ENCODE results near the gene HTRA3.

DNA sequence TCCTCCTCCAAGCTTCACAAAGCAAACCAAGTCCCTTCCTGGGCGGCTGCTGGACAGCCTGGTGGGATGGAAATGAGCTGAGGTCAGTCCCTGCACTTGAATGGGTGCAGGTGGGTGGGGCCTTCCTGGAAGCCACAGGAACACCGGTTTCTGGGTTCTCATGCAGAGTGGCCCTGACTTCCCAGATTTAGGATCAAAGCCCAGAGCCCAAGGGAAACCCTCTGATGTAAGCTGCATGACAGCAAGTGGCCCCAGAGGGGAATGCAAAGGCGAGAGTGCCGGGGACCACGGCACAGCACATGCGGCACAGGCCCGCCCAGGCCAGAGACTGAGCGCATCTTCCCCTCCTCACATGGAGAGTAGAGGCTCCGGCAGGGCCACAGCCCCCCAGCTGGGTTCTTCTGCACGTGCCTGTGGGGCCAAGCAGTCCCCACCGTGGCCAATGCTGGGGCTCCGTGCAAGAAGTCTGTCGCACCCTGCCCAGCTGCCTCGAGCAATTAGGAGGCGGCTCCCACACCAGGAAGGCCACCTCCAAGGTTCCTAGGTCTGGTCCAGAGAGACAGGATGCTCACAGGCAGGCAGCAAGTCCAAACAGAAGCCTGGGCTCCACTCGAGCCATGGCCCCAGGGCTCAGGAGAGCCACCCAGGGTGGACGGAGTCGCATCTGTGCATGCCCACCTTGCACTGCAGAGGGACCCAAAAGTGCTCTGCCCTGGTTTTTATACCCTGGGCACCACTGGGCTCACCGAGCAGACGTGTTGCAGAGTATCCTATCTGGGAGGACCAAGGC, 83.0 kb downstream of the HTRA3 start:
- no peak for TF ChIP-seq TCF4 (CRISPR knock-in tag; IDR thresholded peaks at IDR 0.05; ENCODE audit: borderline replicate concordance)
- no peak for TF ChIP-seq GLIS3 (CRISPR knock-in tag; IDR thresholded peaks at IDR 0.05)
- TF ChIP-seq BACH2 (CRISPR knock-in tag; IDR thresholded peaks at IDR 0.05; ENCODE audit: borderline replicate concordance) = no peak
- no peak for TF ChIP-seq TOX (CRISPR knock-in tag; IDR thresholded peaks at IDR 0.05; ENCODE audit: borderline replicate concordance)
- no peak for TF ChIP-seq ZNF8 (CRISPR knock-in tag; IDR thresholded peaks at IDR 0.05)
- TF ChIP-seq, protein P1, sequence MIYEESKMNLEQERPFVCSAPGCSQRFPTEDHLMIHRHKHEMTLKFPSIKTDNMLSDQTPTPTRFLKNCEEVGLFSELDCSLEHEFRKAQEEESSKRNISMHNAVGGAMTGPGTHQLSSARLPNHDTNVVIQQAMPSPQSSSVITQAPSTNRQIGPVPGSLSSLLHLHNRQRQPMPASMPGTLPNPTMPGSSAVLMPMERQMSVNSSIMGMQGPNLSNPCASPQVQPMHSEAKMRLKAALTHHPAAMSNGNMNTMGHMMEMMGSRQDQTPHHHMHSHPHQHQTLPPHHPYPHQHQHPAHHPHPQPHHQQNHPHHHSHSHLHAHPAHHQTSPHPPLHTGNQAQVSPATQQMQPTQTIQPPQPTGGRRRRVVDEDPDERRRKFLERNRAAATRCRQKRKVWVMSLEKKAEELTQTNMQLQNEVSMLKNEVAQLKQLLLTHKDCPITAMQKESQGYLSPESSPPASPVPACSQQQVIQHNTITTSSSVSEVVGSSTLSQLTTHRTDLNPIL (CRISPR knock-in tag; IDR thresholded peaks at IDR 0.05; ENCODE audit: low read depth) = no peak
- TF ChIP-seq RARB (CRISPR knock-in tag; IDR thresholded peaks at IDR 0.05) = no peak
- no peak for TF ChIP-seq ESRRG (CRISPR knock-in tag; IDR thresholded peaks at IDR 0.05)
- TF ChIP-seq, protein P2, sequence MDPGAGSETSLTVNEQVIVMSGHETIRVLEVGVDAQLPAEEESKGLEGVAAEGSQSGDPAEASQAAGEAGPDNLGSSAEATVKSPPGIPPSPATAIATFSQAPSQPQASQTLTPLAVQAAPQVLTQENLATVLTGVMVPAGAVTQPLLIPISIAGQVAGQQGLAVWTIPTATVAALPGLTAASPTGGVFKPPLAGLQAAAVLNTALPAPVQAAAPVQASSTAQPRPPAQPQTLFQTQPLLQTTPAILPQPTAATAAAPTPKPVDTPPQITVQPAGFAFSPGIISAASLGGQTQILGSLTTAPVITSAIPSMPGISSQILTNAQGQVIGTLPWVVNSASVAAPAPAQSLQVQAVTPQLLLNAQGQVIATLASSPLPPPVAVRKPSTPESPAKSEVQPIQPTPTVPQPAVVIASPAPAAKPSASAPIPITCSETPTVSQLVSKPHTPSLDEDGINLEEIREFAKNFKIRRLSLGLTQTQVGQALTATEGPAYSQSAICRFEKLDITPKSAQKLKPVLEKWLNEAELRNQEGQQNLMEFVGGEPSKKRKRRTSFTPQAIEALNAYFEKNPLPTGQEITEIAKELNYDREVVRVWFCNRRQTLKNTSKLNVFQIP (CRISPR knock-in tag; IDR thresholded peaks at IDR 0.05; ENCODE audit: borderline replicate concordance, low read depth) = no peak
- TF ChIP-seq ZFP3 (CRISPR knock-in tag; IDR thresholded peaks at IDR 0.05) = no peak

All from SK-N-SH treated with all-trans-retinoic acid at 6 μM for 48 hours (cell line).